ENCODE measurements around the gene LPP. TPM values are rescaled to one million over a fixed set of nuclear protein-coding genes. Genes with fewer than 3 reads are reported as not detected.
A peak's percentile ranks its signal among the peaks of the same experiment; 100 is the strongest.

The LPP gene
- total RNA-seq, 1 donor from 2014 or later, result 14.2 TPM

GRCh38 chr3:188133219-188133618 lies 20.7 kb upstream of the LPP start:
- no peak for FAIRE-seq
- DNase-seq (ENCODE audit: low read depth), result peak; percentile 36
- H3K27me3 ChIP-seq (ENCODE audit: control insufficient read depth, insufficient read depth, low read length), result no peaks in the 10 kb centered on the region
- no peak overlapping the region for H3K4me3 ChIP-seq (ENCODE audit: low read depth, low read length)
- H3K36me3 ChIP-seq (ENCODE audit: control insufficient read depth, insufficient read depth, low read length), result no peaks in the 10 kb centered on the region
- no peak for TF ChIP-seq CTCF (IDR thresholded peaks at IDR 0.05; ENCODE audit: insufficient read depth, low read length, severe bottlenecking)

- TF ChIP-seq CTCF (IDR thresholded peaks at IDR 0.05; ENCODE audit: insufficient read depth, low read length, severe bottlenecking), result no peak
- H3K27me3 ChIP-seq (ENCODE audit: control insufficient read depth, insufficient read depth, low read length), result no peaks in the 10 kb centered on the region
- no peak overlapping the region for H3K4me3 ChIP-seq (ENCODE audit: low read depth, low read length)
- no peak for DNase-seq (ENCODE audit: low read depth)
- FAIRE-seq, result no peak
- H3K36me3 ChIP-seq (ENCODE audit: control insufficient read depth, insufficient read depth, low read length), result no peaks in the 10 kb centered on the region
Measured at GRCh38 chr3:188133646-188134045, 20.3 kb upstream of the LPP start.

GRCh38 chr3:188134079-188134478 lies 19.9 kb upstream of the LPP start:
- Histone ChIP-seq H3K27me3 (ENCODE audit: control insufficient read depth, insufficient read depth, low read length) (no peaks in the 10 kb centered on the region), H3K36me3 (ENCODE audit: control insufficient read depth, insufficient read depth, low read length) (no peaks in the 10 kb centered on the region), H3K4me3 (ENCODE audit: low read depth, low read length) (no peak overlapping the region)
- DNase-seq (ENCODE audit: low read depth), result no peak
- no peak for TF ChIP-seq CTCF (IDR thresholded peaks at IDR 0.05; ENCODE audit: insufficient read depth, low read length, severe bottlenecking)
- FAIRE-seq, result no peak

- no peak for FAIRE-seq
- no peak for DNase-seq (ENCODE audit: low read depth)
Measured at GRCh38 chr3:188134856-188135255, 19.1 kb upstream of the LPP start.

GRCh38 chr3:188135271-188135670 lies 18.7 kb upstream of the LPP start:
- FAIRE-seq, result no peak
- peaks cover 2% of the 10 kb centered on the region for H3K27me3 ChIP-seq (ENCODE audit: control insufficient read depth, insufficient read depth, low read length)
- no peak for DNase-seq (ENCODE audit: low read depth)
- TF ChIP-seq CTCF (IDR thresholded peaks at IDR 0.05; ENCODE audit: insufficient read depth, low read length, severe bottlenecking), result no peak
- H3K4me3 ChIP-seq (ENCODE audit: low read depth, low read length), result no peak overlapping the region
- H3K36me3 ChIP-seq (ENCODE audit: control insufficient read depth, insufficient read depth, low read length), result no peaks in the 10 kb centered on the region

More at GRCh38 chr3:188134856-188135255, 19.1 kb upstream of the LPP start:
- H3K27me3 ChIP-seq (ENCODE audit: control insufficient read depth, insufficient read depth, low read length), result no peaks in the 10 kb centered on the region
- no peaks in the 10 kb centered on the region for H3K36me3 ChIP-seq (ENCODE audit: control insufficient read depth, insufficient read depth, low read length)
- no peak for TF ChIP-seq CTCF (IDR thresholded peaks at IDR 0.05; ENCODE audit: insufficient read depth, low read length, severe bottlenecking)
- H3K4me3 ChIP-seq (ENCODE audit: low read depth, low read length), result no peak overlapping the region

GRCh38 chr3:188137051-188137450 lies 16.9 kb upstream of the LPP start:
- DNase-seq (ENCODE audit: low read depth) (no peak), FAIRE-seq (no peak)
- TF ChIP-seq CTCF (IDR thresholded peaks at IDR 0.05; ENCODE audit: insufficient read depth, low read length, severe bottlenecking), result no peak
- Histone ChIP-seq H3K27me3 (ENCODE audit: control insufficient read depth, insufficient read depth, low read length) (peaks cover 2% of the 10 kb centered on the region), H3K4me3 (ENCODE audit: low read depth, low read length) (no peak overlapping the region), H3K36me3 (ENCODE audit: control insufficient read depth, insufficient read depth, low read length) (no peaks in the 10 kb centered on the region)
